ENCODE data around the gene BTBD9.
A peak's percentile ranks its signal among the peaks of the same experiment; 100 is the strongest.

Gene BTBD9

GRCh38 chr6:38302081-38302480 lies 337.6 kb downstream of the BTBD9 start:
- no peak for DNase-seq
- intact Hi-C loops (cut with DNase I), result no loop called here

- intact Hi-C loops (cut with DNase I), result no loop called here
These were observed 349.5 kb downstream of the BTBD9 start for GRCh38 chr6:38290133-38290799.

GRCh38 chr6:38287487-38287886 lies 352.2 kb downstream of the BTBD9 start:
- no peak for DNase-seq
- intact Hi-C loops (cut with DNase I), result no loop called here

More at GRCh38 chr6:38290133-38290799, 349.5 kb downstream of the BTBD9 start:
- no peak for DNase-seq

GRCh38 chr6:38284802-38285394 lies 354.8 kb downstream of the BTBD9 start:
- intact Hi-C loops (cut with DNase I), result no loop called here
- no peak for DNase-seq

- intact Hi-C loops (cut with DNase I), result no loop called here
- no peak for DNase-seq
These were observed 355.9 kb downstream of the BTBD9 start for GRCh38 chr6:38283734-38284362.

- intact Hi-C loops (cut with DNase I), result no loop called here
- DNase-seq, result no peak
These were observed 356.8 kb downstream of the BTBD9 start for GRCh38 chr6:38282911-38283310.

- intact Hi-C loops (cut with DNase I), result no loop called here
- DNase-seq, result peak in 1 of 42 donors; percentile 24
These were observed 358.6 kb downstream of the BTBD9 start for GRCh38 chr6:38281126-38281525.

GRCh38 chr6:38279963-38280588 lies 359.7 kb downstream of the BTBD9 start:
- intact Hi-C loops (cut with DNase I), result no loop called here
- DNase-seq, result no peak

- peak in 33 of 42 donors; percentile 26 to 83 (median 51) for DNase-seq
- intact Hi-C loops (cut with DNase I), result no loop called here
These were observed 360.3 kb downstream of the BTBD9 start for GRCh38 chr6:38279423-38279822.

GRCh38 chr6:38273325-38273724 lies 366.4 kb downstream of the BTBD9 start:
- intact Hi-C loops (cut with DNase I), result no loop called here

GRCh38 chr6:38272222-38272621 lies 367.5 kb downstream of the BTBD9 start:
- intact Hi-C loops (cut with DNase I), result no loop called here
- no peak for DNase-seq

More at GRCh38 chr6:38273325-38273724, 366.4 kb downstream of the BTBD9 start:
- DNase-seq, result no peak

GRCh38 chr6:38271081-38271480 lies 368.6 kb downstream of the BTBD9 start:
- DNase-seq, result no peak
- intact Hi-C loops (cut with DNase I), result no loop called here

- DNase-seq, result no peak
- intact Hi-C loops (cut with DNase I), result no loop called here
These were observed 369.4 kb downstream of the BTBD9 start for GRCh38 chr6:38270367-38270766.

GRCh38 chr6:38269461-38270172 lies 370.1 kb downstream of the BTBD9 start:
- peak in 1 of 42 donors; percentile 29 for DNase-seq
- intact Hi-C loops (cut with DNase I), result no loop called here

- no peak for DNase-seq
- intact Hi-C loops (cut with DNase I), result no loop called here
These were observed 371.4 kb downstream of the BTBD9 start for GRCh38 chr6:38268342-38268741.

GRCh38 chr6:38266921-38267354 lies 372.8 kb downstream of the BTBD9 start:
- intact Hi-C loops (cut with DNase I), result no loop called here
- DNase-seq, result no peak

GRCh38 chr6:38264605-38265004 lies 375.1 kb downstream of the BTBD9 start:
- no peak for DNase-seq

GRCh38 chr6:38262609-38263008 lies 377.1 kb downstream of the BTBD9 start:
- peak in 26 of 42 donors; percentile 9 to 76 (median 47) for DNase-seq
- intact Hi-C loops (cut with DNase I), result no loop called here

More at GRCh38 chr6:38264605-38265004, 375.1 kb downstream of the BTBD9 start:
- intact Hi-C loops (cut with DNase I), result no loop called here

- DNase-seq, result peak in 1 of 42 donors; percentile 15
- intact Hi-C loops (cut with DNase I), result no loop called here
These were observed 377.7 kb downstream of the BTBD9 start for GRCh38 chr6:38262026-38262425.
